ENCODE measurements around the gene FILIP1L.

Gene FILIP1L

GRCh38 chr3:100088735-100089368, 25.4 kb downstream of the FILIP1L start:
- Histone ChIP-seq H3K4me3 (ENCODE audit: low read depth, low read length) (no peak overlapping the region), H3K27ac (no peak overlapping the region), H3K27me3 (replicated peaks) (no peaks in the 10 kb centered on the region), H3K36me3 (replicated peaks) (no peaks in the 10 kb centered on the region)
- TF ChIP-seq, protein P1, sequence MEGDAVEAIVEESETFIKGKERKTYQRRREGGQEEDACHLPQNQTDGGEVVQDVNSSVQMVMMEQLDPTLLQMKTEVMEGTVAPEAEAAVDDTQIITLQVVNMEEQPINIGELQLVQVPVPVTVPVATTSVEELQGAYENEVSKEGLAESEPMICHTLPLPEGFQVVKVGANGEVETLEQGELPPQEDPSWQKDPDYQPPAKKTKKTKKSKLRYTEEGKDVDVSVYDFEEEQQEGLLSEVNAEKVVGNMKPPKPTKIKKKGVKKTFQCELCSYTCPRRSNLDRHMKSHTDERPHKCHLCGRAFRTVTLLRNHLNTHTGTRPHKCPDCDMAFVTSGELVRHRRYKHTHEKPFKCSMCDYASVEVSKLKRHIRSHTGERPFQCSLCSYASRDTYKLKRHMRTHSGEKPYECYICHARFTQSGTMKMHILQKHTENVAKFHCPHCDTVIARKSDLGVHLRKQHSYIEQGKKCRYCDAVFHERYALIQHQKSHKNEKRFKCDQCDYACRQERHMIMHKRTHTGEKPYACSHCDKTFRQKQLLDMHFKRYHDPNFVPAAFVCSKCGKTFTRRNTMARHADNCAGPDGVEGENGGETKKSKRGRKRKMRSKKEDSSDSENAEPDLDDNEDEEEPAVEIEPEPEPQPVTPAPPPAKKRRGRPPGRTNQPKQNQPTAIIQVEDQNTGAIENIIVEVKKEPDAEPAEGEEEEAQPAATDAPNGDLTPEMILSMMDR (IDR thresholded peaks at IDR 0.05; ENCODE audit: low read depth, low read length, missing control alignments): no peak
- in situ Hi-C loops (cut with HindIII; ENCODE audit: low pct_ligation_motif_present, low sequenced_read_pairs): no loop called here
- no peak for DNase-seq

DNA sequence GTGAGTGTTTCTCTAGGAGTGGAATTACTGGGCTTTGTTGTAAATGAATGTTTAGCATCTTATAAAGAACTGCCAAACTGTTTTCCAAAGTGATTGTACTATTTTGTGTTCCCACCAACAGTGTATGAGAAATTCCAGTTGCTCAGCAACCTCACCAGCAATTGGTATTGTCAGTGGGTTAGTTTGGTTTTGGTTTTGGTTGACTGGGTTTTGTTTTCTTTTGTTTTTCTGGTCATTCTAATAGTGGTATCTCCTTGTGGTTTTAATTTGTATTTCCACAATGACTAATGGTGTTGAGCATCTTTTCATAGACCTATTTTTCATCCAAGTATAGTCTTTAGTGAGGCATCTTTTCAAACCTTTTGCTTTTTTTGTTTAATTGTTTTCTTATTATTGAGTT, 27.1 kb downstream of the FILIP1L start:
- H3K27ac ChIP-seq: peak overlapping the region; percentile 75
- DNase-seq: peak; percentile 82
- in situ Hi-C loops (cut with HindIII; ENCODE audit: low pct_ligation_motif_present, low sequenced_read_pairs): no loop called here

GRCh38 chr3:100086401-100086800, 27.9 kb downstream of the FILIP1L start:
- H3K27me3 ChIP-seq (replicated peaks): no peaks in the 10 kb centered on the region
- no peaks in the 10 kb centered on the region for H3K36me3 ChIP-seq (replicated peaks)
- no peak overlapping the region for H3K4me3 ChIP-seq (ENCODE audit: low read depth, low read length)
- TF ChIP-seq, protein P1 (IDR thresholded peaks at IDR 0.05; ENCODE audit: low read depth, low read length, missing control alignments): no peak
- no peak for DNase-seq
- in situ Hi-C loops (cut with HindIII; ENCODE audit: low pct_ligation_motif_present, low sequenced_read_pairs): no loop called here
- peak overlapping the region; percentile 75 for H3K27ac ChIP-seq

More for the DNA sequence above, 27.1 kb downstream of the FILIP1L start:
- no peaks in the 10 kb centered on the region for H3K36me3 ChIP-seq (replicated peaks)
- no peak overlapping the region for H3K4me3 ChIP-seq (ENCODE audit: low read depth, low read length)
- TF ChIP-seq, protein P1 (IDR thresholded peaks at IDR 0.05; ENCODE audit: low read depth, low read length, missing control alignments): no peak
- no peaks in the 10 kb centered on the region for H3K27me3 ChIP-seq (replicated peaks)

- in situ Hi-C loops (cut with HindIII; ENCODE audit: low pct_ligation_motif_present, low sequenced_read_pairs): no loop called here
- no peak overlapping the region for H3K27ac ChIP-seq
- H3K4me3 ChIP-seq (ENCODE audit: low read depth, low read length): no peak overlapping the region
- H3K36me3 ChIP-seq (replicated peaks): no peaks in the 10 kb centered on the region
- TF ChIP-seq, protein P1 (IDR thresholded peaks at IDR 0.05; ENCODE audit: low read depth, low read length, missing control alignments): no peak
- no peaks in the 10 kb centered on the region for H3K27me3 ChIP-seq (replicated peaks)
- DNase-seq: no peak
Measured at GRCh38 chr3:100084100-100084806, 30.0 kb downstream of the FILIP1L start.

DNA sequence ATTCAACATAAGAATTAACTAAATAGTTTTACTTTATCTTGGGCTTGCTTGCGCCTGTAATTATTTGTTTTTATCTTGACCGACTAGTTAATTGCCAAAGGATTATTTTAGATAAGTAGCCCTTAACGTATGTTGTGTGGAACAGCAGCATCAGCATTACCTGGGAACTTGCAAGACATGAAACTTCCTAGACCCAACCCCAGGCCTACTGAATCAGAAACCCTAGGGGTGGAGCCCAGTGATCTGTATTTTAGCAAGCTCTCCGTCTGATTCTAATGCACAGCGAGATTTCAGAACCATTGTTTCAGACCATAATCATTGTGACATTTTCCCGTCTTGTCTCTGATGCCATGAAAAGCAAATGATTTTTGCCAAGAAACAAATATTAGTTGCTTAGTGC, 31.1 kb downstream of the FILIP1L start:
- H3K27me3 ChIP-seq (replicated peaks): no peaks in the 10 kb centered on the region
- in situ Hi-C loops (cut with HindIII; ENCODE audit: low pct_ligation_motif_present, low sequenced_read_pairs): no loop called here
- no peak overlapping the region for H3K27ac ChIP-seq
- TF ChIP-seq, protein P1 (IDR thresholded peaks at IDR 0.05; ENCODE audit: low read depth, low read length, missing control alignments): no peak
- H3K4me3 ChIP-seq (ENCODE audit: low read depth, low read length): no peak overlapping the region
- no peak for DNase-seq
- no peaks in the 10 kb centered on the region for H3K36me3 ChIP-seq (replicated peaks)
